Measurements from ENCODE around the gene PASD1.

GRCh38 chrX:151609222-151609621 lies 45.7 kb downstream of the PASD1 start:
- no peak for TF ChIP-seq CTCF (IDR thresholded peaks at IDR 0.05)
- no peak for TF ChIP-seq POLR2A (IDR thresholded peaks at IDR 0.05)
